ENCODE data around the gene DDI1. TPM values are rescaled to one million over a fixed set of nuclear protein-coding genes. Genes with fewer than 3 reads are reported as not detected.

The DDI1 gene
- total RNA-seq, 1 experiment from 2014 or later = not detected

GRCh38 chr11:104075706-104076105, 39.3 kb downstream of the DDI1 start:
- H3K27ac ChIP-seq (ENCODE audit: low read depth, low read length) = no peak overlapping the region
- ChIA-PET CTCF (no interaction called here), RAD21 (ENCODE audit: low non-redundant PET in 1 of 2, low total read pairs in 2 of 2, uncharacterized antibody in 2 of 2, unreplicated experiment in 2 of 2) (no interaction called here), POLR2A (no interaction called here)
- H3K27me3 ChIP-seq (ENCODE audit: insufficient read depth, low read length) = no peaks in the 10 kb centered on the region
- no peak for DNase-seq (ENCODE audit: low read depth, low spot score)
- no peaks in the 10 kb centered on the region for H4K20me1 ChIP-seq (ENCODE audit: insufficient read depth)
- no peak overlapping the region for H2AFZ ChIP-seq (ENCODE audit: low read depth, low read length, poor library complexity, severe bottlenecking)
- no TSS peak for BruUV-seq (replicated peaks)
- no peaks in the 10 kb centered on the region for H3K79me2 ChIP-seq (ENCODE audit: insufficient read depth, low read length)
- H3K9me3 ChIP-seq (ENCODE audit: control insufficient read depth in 1 of 2, insufficient read depth in 1 of 2, low read depth in 1 of 2, low read length in 2 of 2) = no peaks in the 10 kb centered on the region
- H3K4me3 ChIP-seq (replicated peaks in 1 of 2; ENCODE audit: low read depth in 1 of 2, low read length in 2 of 2) = no peak overlapping the region
- no peak overlapping the region for H3K9ac ChIP-seq (ENCODE audit: low read length)
- TF ChIP-seq POLR2A (IDR thresholded peaks at IDR 0.05; ENCODE audit: borderline replicate concordance, extremely low read depth, insufficient read depth, insufficient read length) = no peak
- no peak for TF ChIP-seq YY1 (IDR thresholded peaks at IDR 0.05; ENCODE audit: extremely low read depth, insufficient replicate concordance, low read depth, low read length)
- TF ChIP-seq CTCF (IDR thresholded peaks at IDR 0.05 in 2 of 3, conservative IDR thresholded peaks at IDR 0.05 in 1 of 3; ENCODE audit: borderline replicate concordance in 1 of 3, insufficient read depth in 1 of 3, low read depth in 2 of 3, low read length in 2 of 3) = no peak
- TF ChIP-seq ZFX (IDR thresholded peaks at IDR 0.05) = no peak
- no peak for TF ChIP-seq ELF1 (IDR thresholded peaks at IDR 0.05; ENCODE audit: borderline replicate concordance, low read depth)
- no peak for TF ChIP-seq EZH2 (IDR thresholded peaks at IDR 0.05)
- TF ChIP-seq POLR2AphosphoS5 (IDR thresholded peaks at IDR 0.05; ENCODE audit: low read depth, low read length) = no peak
- no peak for TF ChIP-seq SP1 (IDR thresholded peaks at IDR 0.05; ENCODE audit: low read depth)
- TF ChIP-seq FOSL1 (IDR thresholded peaks at IDR 0.05; ENCODE audit: low read depth) = no peak
- no peak for TF ChIP-seq JUND (IDR thresholded peaks at IDR 0.05)
- no peak for TF ChIP-seq REST (IDR thresholded peaks at IDR 0.05; ENCODE audit: low read depth)
- no peak for TF ChIP-seq ATF3 (IDR thresholded peaks at IDR 0.05)
- no peaks in the 10 kb centered on the region for H3K36me3 ChIP-seq (ENCODE audit: control insufficient read depth in 1 of 2, insufficient read depth in 2 of 2, low read length in 2 of 2)
- no peaks in the 10 kb centered on the region for H3K4me1 ChIP-seq (ENCODE audit: control insufficient read depth in 1 of 2, insufficient read depth in 2 of 2, low read length in 2 of 2)
- H3K4me2 ChIP-seq (ENCODE audit: low read length) = no peak overlapping the region
- intact Hi-C loops (cut with micrococcal nuclease) = no loop called here
- no peak for ATAC-seq
- no peaks in the 10 kb centered on the region for H3K9me2 ChIP-seq (ENCODE audit: insufficient read depth)

Data from HCT116 (cell line).